Measurements from ENCODE around the gene CAMTA1. TPM values are rescaled to one million over a fixed set of nuclear protein-coding genes. Genes with fewer than 3 reads are reported as not detected.

CAMTA1 gene
- total RNA-seq, 1 donor from 2014 or later = 81.6 TPM

DNA sequence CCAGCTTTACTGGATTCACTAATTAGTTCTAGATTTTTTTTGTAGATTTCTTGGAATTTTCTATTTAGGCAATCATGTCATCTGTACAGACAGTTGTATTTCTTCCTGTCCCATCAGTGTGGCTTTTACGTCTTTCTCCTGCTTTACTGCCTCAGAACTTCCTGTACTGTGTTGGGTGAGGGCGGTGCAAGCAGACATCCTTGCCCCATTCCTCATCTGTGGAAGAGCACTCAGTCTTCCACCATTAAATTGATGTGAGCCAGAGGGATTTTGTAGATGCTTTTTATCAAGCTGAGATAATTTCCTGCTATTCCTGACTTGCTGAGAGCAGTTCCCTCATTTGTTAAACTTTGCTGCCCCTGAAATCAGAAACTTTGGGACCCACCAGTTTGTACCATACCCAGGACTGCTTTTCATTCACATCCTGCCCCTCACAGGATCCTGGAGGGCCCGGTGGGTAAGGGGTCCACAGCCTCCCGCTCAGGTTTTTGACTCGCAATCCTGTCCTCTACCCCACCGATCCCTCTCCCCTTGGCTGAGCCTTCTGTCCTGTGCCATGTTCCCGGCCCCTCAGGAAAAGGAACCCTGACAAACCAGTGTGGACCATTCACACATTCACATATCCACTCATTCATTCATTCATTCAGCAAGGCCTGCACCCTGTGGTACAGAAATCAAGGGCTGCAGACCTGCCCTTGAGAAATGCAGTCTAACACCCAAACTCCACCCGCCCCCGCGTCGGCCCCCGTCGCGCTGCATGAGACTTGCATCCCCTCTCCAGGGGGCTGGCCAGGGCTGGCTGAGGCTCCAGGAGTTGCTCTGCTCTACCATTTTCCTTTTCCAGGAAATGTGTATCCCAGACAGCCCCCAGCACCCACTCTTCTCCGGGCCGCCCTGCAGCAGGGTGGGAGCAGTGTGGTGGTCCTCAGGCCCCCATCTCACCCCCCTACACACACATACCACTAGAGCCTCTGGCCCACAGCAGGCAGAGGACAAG lies 739.4 kb downstream of the CAMTA1 start:
- peaks cover 23% of the 10 kb centered on the region for H3K4me1 Mint-ChIP-seq (ENCODE audit: unreplicated experiment)
- no peaks in the 10 kb centered on the region for H3K36me3 Mint-ChIP-seq (ENCODE audit: unreplicated experiment)
- H3K4me3 Mint-ChIP-seq (ENCODE audit: unreplicated experiment) = no peak overlapping the region
- TF ChIP-seq, protein P1, sequence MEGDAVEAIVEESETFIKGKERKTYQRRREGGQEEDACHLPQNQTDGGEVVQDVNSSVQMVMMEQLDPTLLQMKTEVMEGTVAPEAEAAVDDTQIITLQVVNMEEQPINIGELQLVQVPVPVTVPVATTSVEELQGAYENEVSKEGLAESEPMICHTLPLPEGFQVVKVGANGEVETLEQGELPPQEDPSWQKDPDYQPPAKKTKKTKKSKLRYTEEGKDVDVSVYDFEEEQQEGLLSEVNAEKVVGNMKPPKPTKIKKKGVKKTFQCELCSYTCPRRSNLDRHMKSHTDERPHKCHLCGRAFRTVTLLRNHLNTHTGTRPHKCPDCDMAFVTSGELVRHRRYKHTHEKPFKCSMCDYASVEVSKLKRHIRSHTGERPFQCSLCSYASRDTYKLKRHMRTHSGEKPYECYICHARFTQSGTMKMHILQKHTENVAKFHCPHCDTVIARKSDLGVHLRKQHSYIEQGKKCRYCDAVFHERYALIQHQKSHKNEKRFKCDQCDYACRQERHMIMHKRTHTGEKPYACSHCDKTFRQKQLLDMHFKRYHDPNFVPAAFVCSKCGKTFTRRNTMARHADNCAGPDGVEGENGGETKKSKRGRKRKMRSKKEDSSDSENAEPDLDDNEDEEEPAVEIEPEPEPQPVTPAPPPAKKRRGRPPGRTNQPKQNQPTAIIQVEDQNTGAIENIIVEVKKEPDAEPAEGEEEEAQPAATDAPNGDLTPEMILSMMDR (IDR thresholded peaks at IDR 0.05) = no peak
- DNase-seq (ENCODE audit: extremely low spot score, unreplicated experiment) = no peak
- H3K9me3 Mint-ChIP-seq (ENCODE audit: unreplicated experiment) = no peaks in the 10 kb centered on the region
- no peaks in the 10 kb centered on the region for H3K27me3 Mint-ChIP-seq (ENCODE audit: unreplicated experiment)
- no peak overlapping the region for H3K27ac Mint-ChIP-seq (ENCODE audit: unreplicated experiment)

- Mint-ChIP-seq H3K36me3 (ENCODE audit: unreplicated experiment) (no peaks in the 10 kb centered on the region), H3K9me3 (ENCODE audit: unreplicated experiment) (no peaks in the 10 kb centered on the region), H3K4me3 (ENCODE audit: unreplicated experiment) (no peak overlapping the region), H3K27ac (ENCODE audit: unreplicated experiment) (no peak overlapping the region), H3K27me3 (ENCODE audit: unreplicated experiment) (no peaks in the 10 kb centered on the region), H3K4me1 (ENCODE audit: unreplicated experiment) (peaks cover 23% of the 10 kb centered on the region)
- no peak for DNase-seq (ENCODE audit: extremely low spot score, unreplicated experiment)
- TF ChIP-seq, protein P1 (IDR thresholded peaks at IDR 0.05) = no peak
Observed at GRCh38 chr1:7525338-7526063, 740.2 kb downstream of the CAMTA1 start.

GRCh38 chr1:7526196-7526866 lies 741.1 kb downstream of the CAMTA1 start:
- no peaks in the 10 kb centered on the region for H3K27me3 Mint-ChIP-seq (ENCODE audit: unreplicated experiment)
- TF ChIP-seq, protein P1 (IDR thresholded peaks at IDR 0.05) = no peak
- no peak overlapping the region for H3K4me3 Mint-ChIP-seq (ENCODE audit: unreplicated experiment)
- no peaks in the 10 kb centered on the region for H3K9me3 Mint-ChIP-seq (ENCODE audit: unreplicated experiment)
- H3K36me3 Mint-ChIP-seq (ENCODE audit: unreplicated experiment) = no peaks in the 10 kb centered on the region
- H3K27ac Mint-ChIP-seq (ENCODE audit: unreplicated experiment) = no peak overlapping the region
- H3K4me1 Mint-ChIP-seq (ENCODE audit: unreplicated experiment) = peaks cover 23% of the 10 kb centered on the region
- no peak for DNase-seq (ENCODE audit: extremely low spot score, unreplicated experiment)

- Mint-ChIP-seq H3K9me3 (ENCODE audit: unreplicated experiment) (no peaks in the 10 kb centered on the region), H3K4me3 (ENCODE audit: unreplicated experiment) (no peak overlapping the region), H3K4me1 (ENCODE audit: unreplicated experiment) (peaks cover 23% of the 10 kb centered on the region), H3K27me3 (ENCODE audit: unreplicated experiment) (no peaks in the 10 kb centered on the region), H3K36me3 (ENCODE audit: unreplicated experiment) (no peaks in the 10 kb centered on the region), H3K27ac (ENCODE audit: unreplicated experiment) (peak overlapping the region; percentile 50)
- no peak for DNase-seq (ENCODE audit: extremely low spot score, unreplicated experiment)
- TF ChIP-seq, protein P1 (IDR thresholded peaks at IDR 0.05) = no peak
Observed at GRCh38 chr1:7526867-7527732, 741.8 kb downstream of the CAMTA1 start.
